ENCODE results near the gene ZBTB16.

Gene ZBTB16

GRCh38 chr11:114209343-114209742 lies 149.8 kb downstream of the ZBTB16 start:
- Mint-ChIP-seq H3K27ac (peak overlapping the region; percentile 99), H3K4me1 (peaks cover 89% of the 10 kb centered on the region), H3K36me3 (ENCODE audit: low read depth) (peaks cover 8% of the 10 kb centered on the region), H3K27me3 (ENCODE audit: low read depth, poor library complexity) (peaks cover 7% of the 10 kb centered on the region), H3K9me3 (no peaks in the 10 kb centered on the region), H3K4me3 (peak overlapping the region; percentile 35)
- no peak for TF ChIP-seq CTCF (IDR thresholded peaks at IDR 0.05)
- DNase-seq: peak; percentile 33

- Mint-ChIP-seq H3K9me3 (no peaks in the 10 kb centered on the region), H3K4me1 (peaks cover 89% of the 10 kb centered on the region), H3K36me3 (ENCODE audit: low read depth) (peaks cover 8% of the 10 kb centered on the region), H3K27me3 (ENCODE audit: low read depth, poor library complexity) (peaks cover 7% of the 10 kb centered on the region), H3K27ac (peak overlapping the region; percentile 99), H3K4me3 (peak overlapping the region; percentile 35)
- TF ChIP-seq CTCF (IDR thresholded peaks at IDR 0.05): no peak
- DNase-seq: peak; percentile 26
Observed at GRCh38 chr11:114209904-114210303, 150.4 kb downstream of the ZBTB16 start.

- Mint-ChIP-seq H3K4me1 (peaks cover 96% of the 10 kb centered on the region), H3K27ac (peak overlapping the region; percentile 89), H3K36me3 (ENCODE audit: low read depth) (peaks cover 8% of the 10 kb centered on the region), H3K9me3 (no peaks in the 10 kb centered on the region), H3K4me3 (peak overlapping the region; percentile 55), H3K27me3 (ENCODE audit: low read depth, poor library complexity) (peaks cover 10% of the 10 kb centered on the region)
- peak; percentile 66 for DNase-seq
- TF ChIP-seq CTCF (IDR thresholded peaks at IDR 0.05): no peak
Observed at GRCh38 chr11:114211444-114212121, 152.1 kb downstream of the ZBTB16 start.

- no peaks in the 10 kb centered on the region for H3K9me3 Mint-ChIP-seq
- TF ChIP-seq CTCF (IDR thresholded peaks at IDR 0.05): no peak
- peak overlapping the region; percentile 4 for H3K4me3 Mint-ChIP-seq
- DNase-seq: no peak
- H3K4me1 Mint-ChIP-seq: peaks cover 95% of the 10 kb centered on the region
- peaks cover 7% of the 10 kb centered on the region for H3K27me3 Mint-ChIP-seq (ENCODE audit: low read depth, poor library complexity)
- H3K27ac Mint-ChIP-seq: peak overlapping the region; percentile 17
- no peaks in the 10 kb centered on the region for H3K36me3 Mint-ChIP-seq (ENCODE audit: low read depth)
Observed at GRCh38 chr11:114213622-114214021, 154.1 kb downstream of the ZBTB16 start.

GRCh38 chr11:114215428-114215827 lies 155.9 kb downstream of the ZBTB16 start:
- H3K27me3 Mint-ChIP-seq (ENCODE audit: low read depth, poor library complexity): peaks cover 3% of the 10 kb centered on the region
- peak overlapping the region; percentile 11 for H3K27ac Mint-ChIP-seq
- no peak for TF ChIP-seq CTCF (IDR thresholded peaks at IDR 0.05)
- H3K4me3 Mint-ChIP-seq: no peak overlapping the region
- H3K4me1 Mint-ChIP-seq: peaks cover 95% of the 10 kb centered on the region
- no peaks in the 10 kb centered on the region for H3K36me3 Mint-ChIP-seq (ENCODE audit: low read depth)
- no peak for DNase-seq
- H3K9me3 Mint-ChIP-seq: no peaks in the 10 kb centered on the region
